Left cardiac atrium (tissue), 4 donors: ENCODE measurements around the gene OTUD5. TPM values are rescaled to one million over a fixed set of nuclear protein-coding genes. Genes with fewer than 3 reads are reported as not detected.
"Not testable (repeated sequence)": the region's sequence is repeated elsewhere in the genome, so short reads cannot be mapped to it uniquely, and the experiment has no call there.

Experiments used
- ATAC-seq, 2 donors: fragments of 200-7000 bp; cut with Tn5 transposase; one replicate each; pipeline ENCODE4 v1.9.1; 2020; ENCODE audit warnings: mild to moderate bottlenecking in 2 of 2, moderate library complexity in 2 of 2
- DNase-seq: peaks from one replicate; pipeline ENCODE4 v3.0.0-alpha.2; 2020
- intact Hi-C, 2 donors: fragments of 100-400 bp; cut with DNase I; formaldehyde crosslinking; loops; one replicate each; pipeline versions ENCODE4 v1.14.1 to v1.15.1; 2022 to 2023
- long read RNA-seq: library from polyadenylated mRNA; unstranded; transcript quantifications from one replicate; pipeline ENCODE4 v2.0.0, GENCODE V29; 2021
- total RNA-seq, 2 donors: library from RNA; stranded (reverse); fragmentation: NEBNext Ultra II Directional; extraction: Animal tissue kit (Norgen Biotek cat#: 25700); gene quantifications; one replicate each; pipeline ENCODE4 v1.2.1, GENCODE V29; 2021
- donor health status: DM: no; HTN: yes; CAD: no.
- donor health status: DM: no; HTN: yes; CAD: no; lungs with severe emphysema.
- donor health status: DM: yes; HTN: yes; CAD: no.
- donor health status: Dilated cardiomyopathy.

The OTUD5 gene
- total RNA-seq = 10 to 100 TPM; 19.0 to 27.0 TPM
- long read RNA-seq, partial matches to known transcripts = 1 of 3 reads
- long read RNA-seq, other reads (novel, unspliced or antisense) = 0 of 3 reads

GRCh38 chrX:48957477-48957826, at the start of gene OTUD5:
Gene OTUD5 (minus strand): TSS chrX:48957607. CDS start chrX:48957570, 37 bp downstream.
- ATAC-seq = peak; percentile 47 to 53

GRCh38 chrX:49003696-49004095, 46.3 kb upstream of the OTUD5 start:
- ATAC-seq (no peak), DNase-seq (no peak)
- intact Hi-C loops = no loop called here

More at GRCh38 chrX:48957477-48957826, at the start of gene OTUD5:
- intact Hi-C loops = no loop called here
- peak; percentile 69 for DNase-seq

GRCh38 chrX:49002091-49002935, 44.9 kb upstream of the OTUD5 start, which contains the start of gene GRIPAP1:
Gene GRIPAP1 (minus strand): TSS chrX:49002264. CDS start chrX:49002229, 35 bp downstream.
- peak; percentile 72 for DNase-seq
- intact Hi-C loops = no loop called here
- peak; percentile 95 for ATAC-seq

- peak; percentile 32 for DNase-seq
- peak; percentile 20 to 55 for ATAC-seq
- intact Hi-C loops = no loop called here
Observed at GRCh38 chrX:49001521-49002090, 44.2 kb upstream of the OTUD5 start.

GRCh38 chrX:49000636-49001035, 43.2 kb upstream of the OTUD5 start:
- intact Hi-C loops = no loop called here
- no peak for ATAC-seq
- no peak for DNase-seq

GRCh38 chrX:48999030-48999429, 41.6 kb upstream of the OTUD5 start:
- DNase-seq (no peak), ATAC-seq (no peak)
- intact Hi-C loops = no loop called here

GRCh38 chrX:48998391-48998790, 41.0 kb upstream of the OTUD5 start:
- intact Hi-C loops = no loop called here
- DNase-seq (no peak), ATAC-seq (no peak)

GRCh38 chrX:48997865-48998264, 40.5 kb upstream of the OTUD5 start:
- ATAC-seq = no peak
- intact Hi-C loops = no loop called here
- DNase-seq = no peak

- DNase-seq (no peak), ATAC-seq (no peak)
- intact Hi-C loops = no loop called here
Observed at GRCh38 chrX:48997455-48997854, 40.0 kb upstream of the OTUD5 start.

- DNase-seq (no peak), ATAC-seq (no peak)
- intact Hi-C loops = no loop called here
Observed at GRCh38 chrX:48996969-48997368, 39.6 kb upstream of the OTUD5 start.

GRCh38 chrX:48992341-48992740, 34.9 kb upstream of the OTUD5 start:
- no peak for DNase-seq
- ATAC-seq = no peak
- intact Hi-C loops = no loop called here

- intact Hi-C loops = no loop called here
- ATAC-seq (peak in 1 of 2 donors; percentile 47), DNase-seq (peak; percentile 51)
Observed at GRCh38 chrX:48989483-48989882, 32.1 kb upstream of the OTUD5 start.

- intact Hi-C loops = no loop called here
- ATAC-seq (no peak), DNase-seq (no peak)
Observed at GRCh38 chrX:48983896-48984295, 26.5 kb upstream of the OTUD5 start.

GRCh38 chrX:48983081-48983480, 25.7 kb upstream of the OTUD5 start:
- ATAC-seq (no peak), DNase-seq (no peak)
- intact Hi-C loops = no loop called here

- intact Hi-C loops = no loop called here
- no peak for ATAC-seq
- DNase-seq = no peak
Observed at GRCh38 chrX:48981178-48981577, 23.8 kb upstream of the OTUD5 start.

- intact Hi-C loops, ATAC-seq, DNase-seq: not testable (repeated sequence)
Observed at GRCh38 chrX:48980341-48980740, 22.9 kb upstream of the OTUD5 start.

GRCh38 chrX:48978226-48978625, 20.8 kb upstream of the OTUD5 start:
- no peak for DNase-seq
- intact Hi-C loops = no loop called here

GRCh38 chrX:48976086-48976485, 18.7 kb upstream of the OTUD5 start:
- intact Hi-C loops = no loop called here
- ATAC-seq = no peak
- no peak for DNase-seq

More at GRCh38 chrX:48978226-48978625, 20.8 kb upstream of the OTUD5 start:
- ATAC-seq = no peak

- intact Hi-C loops = no loop called here
- DNase-seq = no peak
- ATAC-seq = no peak
Observed at GRCh38 chrX:48975541-48975940, 18.1 kb upstream of the OTUD5 start.

GRCh38 chrX:48975041-48975440, 17.6 kb upstream of the OTUD5 start:
- intact Hi-C loops = no loop called here
- DNase-seq (no peak), ATAC-seq (no peak)
